Measurements from ENCODE around the gene ADCYAP1.
"Not testable (repeated sequence)": the region's sequence is repeated elsewhere in the genome, so short reads cannot be mapped to it uniquely, and the experiment has no call there.

The ADCYAP1 gene

DNA sequence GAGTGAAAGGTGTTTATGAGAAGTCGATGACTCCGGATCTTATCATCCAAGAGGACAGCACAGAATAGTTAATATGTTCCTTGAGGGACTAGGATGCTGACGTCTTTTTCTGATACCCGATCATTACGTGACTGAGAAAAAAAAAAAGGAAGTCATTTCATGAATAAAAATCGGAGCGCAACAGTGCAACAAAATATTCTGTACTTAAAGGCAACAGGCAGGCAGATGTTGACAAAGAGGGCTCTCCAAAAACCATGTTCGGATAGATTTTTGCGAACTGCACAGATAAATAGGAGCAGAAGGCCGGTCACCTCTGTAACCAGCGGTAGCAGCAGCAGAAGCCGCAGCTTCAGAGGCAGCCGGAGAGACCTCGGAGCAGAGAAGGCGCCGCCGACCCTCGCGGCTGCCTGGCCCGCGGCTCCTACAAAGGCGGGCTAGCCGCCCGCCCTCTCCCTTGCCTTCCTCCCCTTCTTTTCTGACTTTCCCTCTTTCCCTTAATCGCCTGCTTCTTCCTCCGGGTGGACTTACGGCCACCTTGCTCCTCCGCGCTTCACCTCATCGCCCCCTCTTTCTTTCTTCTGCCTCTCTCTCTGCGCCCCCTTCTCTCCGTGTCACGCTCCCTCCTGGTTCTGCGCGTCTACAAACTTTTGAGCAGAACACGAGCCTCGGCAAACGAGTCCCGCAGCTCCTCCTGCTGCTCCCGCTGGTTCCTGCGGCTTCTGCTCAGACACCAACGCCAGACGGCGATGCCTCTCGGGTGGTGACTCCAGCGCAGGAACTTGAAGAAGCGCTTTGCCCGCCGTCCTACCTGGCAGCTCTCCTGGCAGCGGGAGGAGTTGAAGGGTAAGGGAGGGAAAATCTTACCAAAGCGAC is at the start of gene ADCYAP1:
Gene ADCYAP1 (plus strand): TSS at position 654 of the 873 bp plus-strand sequence. CDS start 516 bp downstream, outside the sequence.
- no peak for DNase-seq (ENCODE audit: low spot score)

- no peak for DNase-seq (ENCODE audit: low spot score)
Observed at GRCh38 chr18:857986-858385, 46.7 kb upstream of the ADCYAP1 start.

GRCh38 chr18:864872-865273 is 39.8 kb upstream of the ADCYAP1 start:
- peak; percentile 60 for DNase-seq (ENCODE audit: low spot score)

DNA sequence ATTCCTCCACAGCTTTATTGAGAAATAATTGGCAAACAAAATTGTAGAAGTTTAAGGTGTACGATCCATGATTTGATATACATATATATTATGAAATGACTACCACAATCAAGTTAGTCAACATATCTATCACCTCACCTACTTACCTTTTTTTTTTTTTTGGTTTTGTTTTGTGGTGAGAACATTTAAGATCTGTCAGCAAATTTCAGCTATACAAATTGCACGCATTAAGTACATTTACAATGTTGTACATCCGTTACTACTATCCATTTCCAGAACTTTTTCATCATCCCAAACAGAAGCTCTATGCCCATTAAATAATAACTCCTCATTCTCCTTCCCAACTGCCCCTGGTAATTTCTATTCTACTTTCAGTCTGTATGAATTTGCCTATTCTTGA is 37.4 kb upstream of the ADCYAP1 start:
- no peak for DNase-seq (ENCODE audit: low spot score)

- not testable (repeated sequence) for DNase-seq (ENCODE audit: low spot score)
Observed at GRCh38 chr18:873426-873825, 31.2 kb upstream of the ADCYAP1 start.

GRCh38 chr18:875912-876311 is 28.8 kb upstream of the ADCYAP1 start:
- no peak for DNase-seq (ENCODE audit: low spot score)

GRCh38 chr18:877238-877637 is 27.4 kb upstream of the ADCYAP1 start:
- DNase-seq (ENCODE audit: low spot score): no peak

DNA sequence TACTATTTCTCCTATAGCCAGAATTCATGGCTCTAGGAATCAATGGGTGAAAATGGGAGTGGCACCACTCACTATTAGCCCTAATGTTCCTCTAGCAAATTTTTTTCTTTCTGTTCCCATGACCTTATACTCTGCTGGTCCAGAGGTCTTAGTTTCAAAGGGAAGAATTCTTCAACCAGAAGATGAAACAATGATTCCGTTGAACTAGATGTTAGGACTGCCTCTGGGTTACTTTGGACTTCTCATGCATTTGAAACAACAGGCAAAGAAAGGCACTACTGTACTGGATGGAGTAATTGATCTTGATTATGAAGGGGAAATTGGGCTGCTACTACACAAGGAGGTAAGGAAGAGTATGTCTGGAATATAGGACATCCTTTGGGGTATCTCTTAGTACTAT is 18.6 kb upstream of the ADCYAP1 start:
- DNase-seq (ENCODE audit: low spot score): no peak

DNA sequence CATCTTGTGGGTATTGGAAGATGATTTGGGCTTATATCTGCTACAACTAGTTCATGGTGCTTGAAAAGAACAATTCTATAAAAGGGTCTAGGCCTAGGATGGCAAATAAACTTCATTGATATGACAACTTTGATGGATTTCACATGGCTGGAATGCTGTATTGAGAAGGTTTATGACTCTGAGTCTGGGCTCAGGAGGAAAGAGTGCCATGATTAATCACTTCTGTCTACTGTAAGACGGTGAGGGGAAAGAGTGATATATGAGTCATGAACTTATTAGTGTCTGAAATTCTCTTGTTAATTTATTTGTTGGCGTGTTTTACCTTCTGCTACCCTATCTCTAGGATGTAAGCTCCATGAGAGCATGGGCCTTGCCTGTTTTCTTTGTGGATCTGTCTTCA is 17.0 kb upstream of the ADCYAP1 start:
- DNase-seq (ENCODE audit: low spot score): no peak

DNA sequence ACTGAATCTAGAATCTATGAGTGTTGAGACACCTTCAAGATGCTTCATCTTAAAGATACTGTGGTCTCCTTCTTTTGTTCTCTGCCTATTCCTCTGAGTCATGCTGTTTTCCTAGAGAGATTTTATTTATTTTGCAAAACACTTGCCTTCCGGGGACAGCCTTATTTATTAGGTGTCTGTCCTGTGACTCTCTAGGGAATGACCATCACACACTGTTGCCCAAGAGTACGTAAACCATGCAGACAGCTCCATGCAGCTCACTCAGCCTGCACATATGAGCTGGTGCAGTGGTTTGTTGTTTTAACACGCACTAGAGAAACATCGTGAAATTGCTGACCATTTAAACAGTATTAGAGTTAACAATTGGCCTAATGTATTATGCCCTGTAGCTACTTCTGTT is 12.4 kb upstream of the ADCYAP1 start:
- DNase-seq (ENCODE audit: low spot score): no peak

DNA sequence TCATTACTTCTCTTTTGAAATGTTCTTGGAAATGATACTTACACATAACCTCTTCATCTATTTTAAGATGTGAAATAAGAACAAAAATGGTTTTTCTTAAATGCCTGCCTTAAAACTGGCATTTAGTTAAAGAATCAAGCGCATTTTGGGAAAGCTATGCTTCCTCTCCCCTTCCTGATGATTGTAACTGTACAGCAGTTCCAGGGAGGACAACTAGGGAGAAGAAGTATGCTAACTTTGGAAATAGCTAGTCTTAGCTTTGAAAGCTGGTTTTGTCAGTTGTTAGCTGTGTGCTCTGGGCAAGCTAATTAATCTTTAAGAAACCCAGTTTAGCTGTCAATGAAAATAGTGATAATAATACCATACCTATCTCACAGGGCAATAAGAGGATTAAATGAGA is 8.4 kb upstream of the ADCYAP1 start:
- no peak for DNase-seq (ENCODE audit: low spot score)

DNA sequence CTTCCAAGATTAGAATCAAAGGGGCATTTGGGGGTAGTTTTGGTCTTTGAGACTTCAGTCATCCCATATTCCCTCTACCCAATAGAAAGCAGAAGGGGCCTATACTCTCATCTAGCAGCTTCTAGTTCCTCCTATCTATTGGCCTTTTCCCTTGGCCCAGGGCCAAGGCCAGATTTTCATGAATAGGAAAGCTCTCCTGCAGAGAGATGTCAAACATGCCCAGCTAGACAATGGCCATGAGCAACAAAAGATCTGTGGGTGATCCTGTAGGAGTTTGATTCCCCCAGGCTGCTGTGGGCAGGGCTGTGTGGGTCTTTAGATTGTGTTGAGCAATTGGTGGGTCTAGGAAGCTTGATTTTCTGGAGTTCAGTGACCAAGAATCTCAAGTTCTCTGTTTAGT is 2.9 kb upstream of the ADCYAP1 start:
- DNase-seq (ENCODE audit: low spot score): no peak

- peak; percentile 18 for DNase-seq (ENCODE audit: low spot score)
Observed at GRCh38 chr18:902229-902628, 2.4 kb upstream of the ADCYAP1 start.

- DNase-seq (ENCODE audit: low spot score): peak; percentile 34
Observed at GRCh38 chr18:903701-904100, 970 bp upstream of the ADCYAP1 start.

DNA sequence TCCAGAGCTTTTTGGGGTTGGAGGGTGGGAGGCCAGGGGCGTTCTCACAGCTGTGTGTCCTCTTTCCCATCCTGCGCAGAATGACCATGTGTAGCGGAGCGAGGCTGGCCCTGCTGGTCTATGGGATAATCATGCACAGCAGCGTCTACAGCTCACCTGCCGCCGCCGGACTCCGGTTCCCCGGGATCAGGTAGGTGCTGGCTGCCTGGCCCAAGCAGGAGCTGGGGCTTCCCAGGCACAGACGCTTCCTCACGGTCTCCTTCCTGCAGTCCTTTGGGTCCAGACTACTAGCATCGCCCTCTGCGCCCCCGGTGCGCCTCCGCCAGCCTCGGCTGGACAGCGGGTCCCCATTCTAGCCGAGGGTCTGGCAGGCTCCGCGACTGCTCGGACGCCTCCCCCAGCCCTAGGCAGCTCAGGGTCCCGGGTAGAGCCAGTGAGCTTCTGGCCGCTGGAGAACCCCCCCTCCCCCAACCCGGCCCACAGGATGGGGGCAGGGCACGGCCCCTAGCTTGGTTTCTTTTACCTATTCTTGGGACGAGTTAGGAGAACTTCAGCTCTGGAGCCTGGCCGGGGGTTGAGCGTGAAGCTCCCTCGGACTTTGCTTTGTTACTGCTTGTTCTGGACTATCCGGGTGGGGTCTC is 756 bp downstream of the ADCYAP1 start:
- no peak for DNase-seq (ENCODE audit: low spot score)

- no peak for DNase-seq (ENCODE audit: low spot score)
Observed at GRCh38 chr18:905948-906415, 1.3 kb downstream of the ADCYAP1 start.

DNA sequence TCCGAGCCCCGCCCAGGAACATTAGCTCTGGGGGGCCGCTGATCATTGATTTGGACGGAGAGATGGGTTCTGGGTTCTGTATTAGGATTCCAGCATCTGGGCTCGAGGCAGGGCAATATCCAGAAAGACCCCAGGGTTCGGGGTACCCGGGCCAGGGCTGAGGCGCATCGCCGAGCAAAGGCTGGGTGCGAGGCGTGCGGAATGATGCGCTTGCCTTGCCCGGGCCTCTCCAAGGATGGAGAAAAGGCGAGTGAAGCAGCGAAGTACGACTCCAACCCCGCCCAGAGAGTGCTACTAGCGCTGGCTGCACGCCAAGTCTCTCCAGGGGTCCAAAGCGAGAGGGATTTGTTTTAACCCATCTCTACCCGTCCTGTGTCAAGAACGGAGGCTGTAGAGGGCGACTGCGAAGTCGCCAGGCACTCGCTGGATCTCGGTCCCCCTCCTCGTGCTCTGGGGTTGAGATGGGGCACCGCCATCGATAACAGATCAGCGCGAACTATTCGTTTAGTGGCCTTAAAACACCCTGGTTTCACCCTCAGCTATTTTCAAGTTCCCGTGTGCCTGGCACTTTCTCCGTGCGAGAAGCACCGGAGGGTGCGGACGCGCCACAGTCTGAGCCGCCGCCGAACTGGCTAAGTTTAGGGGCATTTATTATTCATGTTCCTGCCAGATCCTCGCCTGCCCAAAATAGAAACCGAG is 1.9 kb downstream of the ADCYAP1 start:
- no peak for DNase-seq (ENCODE audit: low spot score)

DNA sequence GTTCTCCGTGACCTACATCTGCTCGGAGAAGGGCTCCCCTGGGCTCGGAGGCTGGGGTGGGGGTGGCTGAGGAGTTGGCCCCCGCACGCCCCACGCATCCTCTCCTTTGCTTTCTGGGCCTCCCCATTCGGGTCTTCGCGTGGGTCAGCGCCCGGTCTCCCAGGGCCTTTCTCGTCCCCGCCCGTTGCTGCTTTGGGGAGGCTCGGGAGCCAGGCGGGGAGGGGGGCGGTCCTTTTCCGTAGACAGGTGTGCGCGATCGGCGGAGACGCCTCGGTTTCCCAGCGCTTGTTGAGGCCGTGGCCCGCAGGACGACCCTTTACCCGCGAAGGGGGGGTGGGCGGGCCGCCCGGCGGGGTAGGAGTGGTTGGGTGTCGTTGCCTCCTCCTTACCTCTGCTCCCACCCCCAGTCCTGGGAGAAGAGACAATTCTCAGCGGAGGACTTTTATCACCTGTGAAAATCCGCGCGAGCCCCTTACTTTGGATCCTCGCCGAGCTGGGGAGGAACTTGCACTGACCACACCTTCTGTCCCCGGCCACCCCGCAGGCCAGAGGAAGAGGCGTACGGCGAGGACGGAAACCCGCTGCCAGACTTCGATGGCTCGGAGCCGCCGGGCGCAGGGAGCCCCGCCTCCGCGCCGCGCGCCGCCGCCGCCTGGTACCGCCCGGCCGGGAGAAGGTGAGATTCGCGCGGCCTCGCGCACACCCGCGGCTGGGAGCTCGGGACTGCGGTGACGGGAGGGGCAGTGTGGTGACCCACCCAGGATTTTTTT is 2.6 kb downstream of the ADCYAP1 start:
- DNase-seq (ENCODE audit: low spot score): no peak

GRCh38 chr18:907885-908757 is 3.5 kb downstream of the ADCYAP1 start:
- no peak for DNase-seq (ENCODE audit: low spot score)

DNA sequence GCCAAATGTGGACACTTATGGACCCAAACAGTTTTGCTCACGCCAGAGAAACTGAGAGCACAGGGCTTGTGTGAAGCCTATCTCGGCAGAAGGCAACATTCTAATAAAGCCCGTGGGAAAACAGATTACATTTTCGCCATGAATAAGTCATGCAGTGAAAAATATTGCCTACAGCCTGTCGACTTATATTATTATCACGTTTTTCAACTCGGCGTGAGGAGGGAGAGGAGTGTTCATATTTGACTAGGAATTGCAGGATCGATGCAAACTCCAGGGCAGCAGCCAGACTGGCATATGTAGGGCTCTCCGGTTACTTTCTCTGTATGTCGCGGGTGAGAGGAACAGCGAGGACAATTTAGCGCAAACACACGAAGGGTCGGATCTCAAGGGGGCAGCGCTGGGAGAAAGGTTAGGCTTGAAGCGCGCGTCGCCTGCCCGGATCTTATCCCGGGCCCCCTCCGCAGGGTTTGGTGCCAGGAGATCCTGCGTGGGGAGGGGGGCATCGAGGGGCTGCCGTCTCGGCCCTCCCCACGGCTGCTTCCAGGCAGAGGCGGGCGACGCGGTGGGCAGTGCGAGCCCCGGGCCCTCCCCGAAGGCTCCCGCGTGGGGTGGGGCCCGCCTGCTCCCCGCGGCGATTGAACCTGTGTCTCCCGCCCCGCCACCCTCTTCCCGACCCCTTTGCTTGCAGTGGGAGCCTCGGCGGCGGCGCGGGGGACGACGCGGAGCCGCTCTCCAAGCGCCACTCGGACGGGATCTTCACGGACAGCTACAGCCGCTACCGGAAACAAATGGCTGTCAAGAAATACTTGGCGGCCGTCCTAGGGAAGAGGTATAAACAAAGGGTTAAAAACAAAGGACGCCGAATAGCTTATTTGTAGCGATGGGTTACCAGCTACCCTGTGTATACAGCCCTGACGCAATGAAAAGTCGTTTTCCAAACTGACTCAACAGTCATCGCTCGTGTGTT is 4.4 kb downstream of the ADCYAP1 start:
- DNase-seq (ENCODE audit: low spot score): no peak
